A549 (cell line): ENCODE data around the gene PROX1. TPM values are rescaled to one million over a fixed set of nuclear protein-coding genes. Genes with fewer than 3 reads are reported as not detected.

Experiments
- ATAC-seq, 2 experiments: fragments of 200-7000 bp in 1 of 2; fragments of >200 bp in 1 of 2; cut with Nextera tagmentation in 1 of 2; cut with Tn5 transposase in 1 of 2; 3 replicates each; pipeline versions ENCODE4 v1.8.0 to v1.9.1; 2018 to 2020; ENCODE audit warnings: mild to moderate bottlenecking in 1 of 2, moderate library complexity in 1 of 2
- CTCF ChIA-PET: fragments of 300-600 bp; sonication (Branson Sonifier 250); formaldehyde crosslinking; extraction: SDS; loops from one replicate; lab custom pipeline; 2021; ENCODE audit warnings: antibody characterized with exemption, inconsistent platforms; lab: Yijun Ruan, JAX
- POLR2A ChIA-PET: fragments of 350-600 bp; formaldehyde crosslinking; extraction: SDS; loops from one replicate; lab custom pipeline; 2021; ENCODE audit warnings: antibody characterized with exemption, inconsistent platforms; lab: Yijun Ruan, JAX
- DNase-seq, 2 experiments: peaks; one replicate each; pipeline versions ENCODE4 v3.0.0 to v3.0.0-alpha.2; 2011 to 2016; ENCODE audit warnings: low read depth in 1 of 2, low spot score in 1 of 2
- FAIRE-seq: peaks from 2 replicates; lab custom pipeline; 2011; peaks lifted over from hg19 to GRCh38; lab: Jason Lieb, UNC
- H3K27ac ChIP-seq, 2 experiments: fragments of >200 bp; sonication (Bioruptor Twin); formaldehyde crosslinking; 3 replicates each; pipeline ENCODE4 v1.5.1; 2016 to 2017
- H3K4me1 ChIP-seq: fragments of >200 bp; sonication (Bioruptor Twin); formaldehyde crosslinking; 3 replicates; pipeline ENCODE4 v1.6.1; 2016
- H3K4me2 ChIP-seq: fragments of >200 bp; sonication (Bioruptor Twin); formaldehyde crosslinking; 3 replicates; pipeline ENCODE4 v1.6.1; 2016
- H3K4me3 ChIP-seq: fragments of >200 bp; sonication (Bioruptor Twin); formaldehyde crosslinking; 3 replicates; pipeline ENCODE4 v1.5.1; 2016
- H3K9me3 ChIP-seq: fragments of >200 bp; sonication (Bioruptor Twin); formaldehyde crosslinking; 3 replicates; pipeline ENCODE4 v1.6.1; 2016
- CBX8 ChIP-seq: fragments of 200-600 bp; sonication (generic); IDR thresholded peaks from 2 replicates; pipeline ENCODE4 v1.6.1; 2016
- CEBPB ChIP-seq, 2 experiments: fragments of >200 bp in 1 of 2; sonication (Bioruptor Twin) in 1 of 2; formaldehyde crosslinking in 1 of 2; IDR thresholded peaks; 2 replicates each; pipeline ENCODE4 v1.6.1; 2012 to 2016
- CHD4 ChIP-seq: fragments of 200-600 bp; sonication (generic); IDR thresholded peaks from 2 replicates; pipeline ENCODE4 v1.6.1; 2016; ENCODE audit warnings: antibody characterized with exemption, mild to moderate bottlenecking, borderline replicate concordance
- E2F6 ChIP-seq: IDR thresholded peaks from 2 replicates; pipeline ENCODE4 v1.6.1; 2012; ENCODE audit warnings: low read depth, borderline replicate concordance
- FOSB ChIP-seq: fragments of 250-450 bp; sonication (Bioruptor Pico); IDR thresholded peaks from 2 replicates; pipeline ENCODE4 v1.5.0; 2020; ENCODE audit warnings: mild to moderate bottlenecking, moderate library complexity
- FOSL2 ChIP-seq, 2 experiments: fragments of 450-650 bp in 1 of 2; fragments of >200 bp in 1 of 2; sonication (Bioruptor Twin) in 1 of 2; formaldehyde crosslinking; IDR thresholded peaks; 2 replicates each; pipeline versions ENCODE4 v1.5.0 to v1.6.1; 2016 to 2020; ENCODE audit warnings: mild to moderate bottlenecking in 1 of 2, moderate library complexity in 1 of 2
- JUNB ChIP-seq: fragments of >200 bp; sonication (Bioruptor Twin); formaldehyde crosslinking; IDR thresholded peaks from 2 replicates; pipeline ENCODE4 v1.6.1; 2016
- KDM5A ChIP-seq: fragments of 200-600 bp; sonication (generic); IDR thresholded peaks from 2 replicates; pipeline ENCODE4 v1.6.1; 2016; ENCODE audit warnings: antibody characterized with exemption, mild to moderate bottlenecking
- MAFK ChIP-seq: fragments of 450-650 bp; IDR thresholded peaks from 2 replicates; pipeline ENCODE4 v1.6.1; 2014; ENCODE audit not compliant: partially characterized antibody
- MAX ChIP-seq: IDR thresholded peaks from 2 replicates; pipeline ENCODE4 v1.6.1; 2012
- MYC ChIP-seq: IDR thresholded peaks from 2 replicates; pipeline ENCODE4 v1.6.1; 2012; ENCODE audit warnings: mild to moderate bottlenecking, inconsistent platforms, low read length, improper control_type of control experiment, borderline replicate concordance
- RCOR1 ChIP-seq: fragments of 150-350 bp; IDR thresholded peaks from 2 replicates; pipeline ENCODE4 v1.6.1; 2014; ENCODE audit warnings: antibody characterized with exemption, low read length, low read depth
- RNF2 ChIP-seq: fragments of 200-600 bp; sonication (generic); IDR thresholded peaks from 2 replicates; pipeline ENCODE4 v1.6.1; 2016; ENCODE audit warnings: low read depth, mild to moderate bottlenecking, antibody characterized with exemption, moderate library complexity, borderline replicate concordance
- TFCP2L1 ChIP-seq: fragments of 250-450 bp; sonication (Bioruptor Pico); IDR thresholded peaks from 2 replicates; pipeline ENCODE4 v1.5.0; 2021; ENCODE audit warnings: mild to moderate bottlenecking
- TP53 ChIP-seq: fragments of 250-450 bp; sonication (Bioruptor Pico); IDR thresholded peaks from 2 replicates; pipeline ENCODE4 v1.5.0; 2021; ENCODE audit warnings: mild to moderate bottlenecking, moderate library complexity
- USF2 ChIP-seq: fragments of 450-650 bp; IDR thresholded peaks from 2 replicates; pipeline ENCODE4 v1.6.1; 2014; ENCODE audit warnings: antibody characterized with exemption
- ZC3H11A ChIP-seq: fragments of 450-650 bp; IDR thresholded peaks from 2 replicates; pipeline ENCODE4 v1.6.1; 2014; ENCODE audit warnings: antibody characterized with exemption, mild to moderate bottlenecking
- ZFP36 ChIP-seq: fragments of 450-650 bp; IDR thresholded peaks from 2 replicates; pipeline ENCODE4 v1.6.1; 2014; ENCODE audit warnings: borderline replicate concordance; ENCODE audit not compliant: partially characterized antibody
- ZNF302 ChIP-seq: fragments of 250-450 bp; sonication (Bioruptor Pico); IDR thresholded peaks from 2 replicates; pipeline ENCODE4 v1.9.0; 2021; ENCODE audit warnings: inconsistent platforms, mild to moderate bottlenecking, moderate library complexity
- ZSCAN20 ChIP-seq: fragments of 250-450 bp; sonication (Bioruptor Pico); IDR thresholded peaks from 2 replicates; pipeline ENCODE4 v1.8.0; 2022; ENCODE audit warnings: mild to moderate bottlenecking, moderate library complexity
- WGBS: methylation state at CpG from one replicate; pipeline ENCODE4 v1.1.6; 2017; ENCODE audit errors: missing lambda C conversion rate; 5-methylcytosine and 5-hydroxymethylcytosine counted together
- polyA plus RNA-seq, 4 experiments: library from polyadenylated mRNA; depleted of rRNA in 3 of 4; stranded (reverse); fragments of >200 nt; fragmentation: RNase III in 1 of 4; extraction: RNeasy Plus Mini Kit Qiagen cat#74134 plus additional on column Dnase treatment in 1 of 4; gene quantifications; 2 replicates in 3 of 4; 3 replicates in 1 of 4; pipeline ENCODE4 v1.2.3, GENCODE V29; 2011 to 2017

PROX1 gene
- polyA plus RNA-seq, 2 of the 4 experiments (the other 2 are of a cell fraction), result 0.01 to 0.06 TPM

- Histone ChIP-seq H3K4me1 (no peaks in the 10 kb centered on the region), H3K4me2 (no peak overlapping the region), H3K27ac (no peak overlapping the region), H3K9me3 (no peaks in the 10 kb centered on the region), H3K4me3 (no peak overlapping the region)
- DNase-seq (peak in 1 of 2 experiments; percentile 49), ATAC-seq (peak; percentile 43 to 58; a peak in 2 of 6 replicates), FAIRE-seq (no peak)
- POLR2A ChIA-PET, result interaction anchor here (0.7 kb wide), 1 partner anchor 66 kb away, joined by 3 read pairs; no protein-coding TSS in a partner anchor
- TF ChIP-seq MYC (no peak), ZSCAN20 (CRISPR knock-in tag) (no peak), ZFP36 (no peak), TFCP2L1 (CRISPR knock-in tag) (no peak), RNF2 (no peak), FOSB (CRISPR knock-in tag) (no peak), FOSL2 (IDR thresholded peaks at IDR 0.05) (no peak), FOSL2 (CRISPR knock-in tag; IDR thresholded peaks at IDR 0.05) (no peak), TP53 (CRISPR knock-in tag) (no peak), JUNB (no peak), KDM5A (no peak), MAX (no peak)
- CTCF ChIA-PET, result no interaction called here
- WGBS, result 10% methylated on average over 3 of the region's 3 CpGs
Observed at GRCh38 chr1:214002472-214002871, 14.7 kb downstream of the PROX1 start.

- ChIA-PET POLR2A (no interaction called here), CTCF (interaction anchor here (1.0 to 1.3 kb wide), 2 partner anchors 10 to 14 kb away, joined by 3 read pairs; no protein-coding TSS in a partner anchor)
- Histone ChIP-seq H3K27ac (no peak overlapping the region), H3K4me2 (no peak overlapping the region), H3K9me3 (no peaks in the 10 kb centered on the region), H3K4me3 (no peak overlapping the region), H3K4me1 (no peaks in the 10 kb centered on the region)
- ATAC-seq, result no peak
- TF ChIP-seq TFCP2L1 (CRISPR knock-in tag) (no peak), CHD4 (no peak), KDM5A (no peak), CBX8 (no peak), CEBPB (IDR thresholded peaks at IDR 0.05) (no peak), FOSB (CRISPR knock-in tag) (no peak), MAFK (no peak), USF2 (no peak), E2F6 (no peak)
- 24% methylated on average over 3 of the region's 3 CpGs for WGBS
- no peak for DNase-seq
- FAIRE-seq, result no peak
Observed at GRCh38 chr1:214003233-214003632, 15.5 kb downstream of the PROX1 start.

- Histone ChIP-seq H3K4me2 (no peak overlapping the region), H3K27ac (no peak overlapping the region), H3K4me3 (no peak overlapping the region), H3K4me1 (no peaks in the 10 kb centered on the region), H3K9me3 (no peaks in the 10 kb centered on the region)
- 46% methylated on average over 2 of the region's 2 CpGs for WGBS
- ATAC-seq, result no peak
- ChIA-PET CTCF (interaction anchor here (1.3 kb wide), 1 partner anchor 14 kb away, joined by 3 read pairs; no protein-coding TSS in a partner anchor), POLR2A (no interaction called here)
- DNase-seq, result no peak
- TF ChIP-seq FOSL2 (IDR thresholded peaks at IDR 0.05) (no peak), FOSL2 (CRISPR knock-in tag; IDR thresholded peaks at IDR 0.05) (no peak), TFCP2L1 (CRISPR knock-in tag) (no peak), ZFP36 (no peak), ZNF302 (no peak), ZC3H11A (no peak), CHD4 (no peak), RCOR1 (no peak)
- no peak for FAIRE-seq
Observed at GRCh38 chr1:214004014-214004413, 16.2 kb downstream of the PROX1 start.
